NCI-H2196 treated with DMSO at 0.1 percent for 48 hours (cell line): ENCODE results near the gene BMF.

ENCODE experiments used
- DNase-seq: peaks from one replicate; lab custom pipeline; 2025; ENCODE audit not compliant: unreplicated experiment; lab: John Stamatoyannopoulos, UW

Gene BMF

DNA sequence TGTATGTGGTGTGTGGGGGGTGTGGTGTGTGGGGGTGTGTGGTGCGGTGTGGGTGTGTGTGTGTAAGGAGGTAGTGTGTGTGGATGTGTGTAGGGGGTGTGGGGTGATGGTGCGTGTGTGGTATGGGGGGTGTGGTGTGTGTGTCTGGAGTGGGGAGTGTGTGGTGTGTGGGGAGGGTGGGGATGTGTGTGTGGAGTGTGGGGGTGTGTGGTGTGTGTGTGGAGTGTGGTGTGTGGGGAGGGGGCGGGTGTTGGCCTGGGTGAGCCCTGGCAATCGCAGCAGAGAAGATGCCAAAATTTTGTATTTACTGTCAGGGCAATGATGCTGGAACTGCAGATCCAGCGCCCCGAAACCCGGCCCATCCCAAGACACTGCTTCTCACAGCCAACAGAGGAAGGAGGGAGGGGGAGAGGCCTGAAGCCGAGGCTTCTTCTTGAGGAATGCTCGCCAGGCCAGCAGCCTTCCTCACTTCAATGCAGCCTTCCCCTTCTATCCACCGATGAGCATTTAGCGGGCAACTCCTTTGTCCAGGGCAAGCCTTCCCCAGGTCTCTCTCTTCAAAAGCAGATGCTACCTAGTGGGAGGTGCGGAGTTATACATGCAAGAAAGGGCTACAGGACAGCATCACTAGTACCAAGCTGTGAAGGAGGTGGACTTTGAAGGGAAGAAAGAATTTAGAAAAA, 57.8 kb downstream of the BMF start:
- no peak for DNase-seq

GRCh38 chr15:40048926-40049475, 59.7 kb downstream of the BMF start:
- no peak for DNase-seq

DNA sequence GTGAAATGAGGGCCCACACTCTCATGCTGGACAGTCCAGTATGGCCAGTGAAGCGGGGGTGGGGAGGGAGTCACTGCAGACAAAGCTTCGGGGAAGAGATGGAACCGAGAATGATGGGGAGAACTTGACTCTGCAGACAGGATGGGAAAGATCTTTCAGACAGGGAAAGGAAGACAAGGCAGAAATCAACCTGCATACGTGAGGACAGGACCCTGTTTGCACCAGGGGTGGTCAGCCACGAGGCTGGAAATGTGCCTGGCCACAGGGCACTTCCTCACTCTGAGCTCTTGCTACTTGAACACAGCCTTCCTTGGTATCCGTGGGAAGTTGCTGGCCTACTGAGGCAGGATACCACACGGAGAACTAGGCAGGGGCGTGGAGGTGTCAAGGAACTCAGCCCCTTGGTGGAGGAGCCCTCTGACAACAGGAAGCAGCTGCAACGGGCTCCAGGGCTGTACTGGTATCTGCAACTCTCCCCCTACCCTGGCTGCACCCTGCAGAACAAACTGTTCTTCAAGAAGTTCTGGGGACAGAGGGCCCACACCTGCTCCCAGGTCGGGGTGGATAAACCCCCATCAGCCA, 60.4 kb downstream of the BMF start:
- no peak for DNase-seq

- no peak for DNase-seq
These were observed 61.1 kb downstream of the BMF start for GRCh38 chr15:40047415-40048210.

DNA sequence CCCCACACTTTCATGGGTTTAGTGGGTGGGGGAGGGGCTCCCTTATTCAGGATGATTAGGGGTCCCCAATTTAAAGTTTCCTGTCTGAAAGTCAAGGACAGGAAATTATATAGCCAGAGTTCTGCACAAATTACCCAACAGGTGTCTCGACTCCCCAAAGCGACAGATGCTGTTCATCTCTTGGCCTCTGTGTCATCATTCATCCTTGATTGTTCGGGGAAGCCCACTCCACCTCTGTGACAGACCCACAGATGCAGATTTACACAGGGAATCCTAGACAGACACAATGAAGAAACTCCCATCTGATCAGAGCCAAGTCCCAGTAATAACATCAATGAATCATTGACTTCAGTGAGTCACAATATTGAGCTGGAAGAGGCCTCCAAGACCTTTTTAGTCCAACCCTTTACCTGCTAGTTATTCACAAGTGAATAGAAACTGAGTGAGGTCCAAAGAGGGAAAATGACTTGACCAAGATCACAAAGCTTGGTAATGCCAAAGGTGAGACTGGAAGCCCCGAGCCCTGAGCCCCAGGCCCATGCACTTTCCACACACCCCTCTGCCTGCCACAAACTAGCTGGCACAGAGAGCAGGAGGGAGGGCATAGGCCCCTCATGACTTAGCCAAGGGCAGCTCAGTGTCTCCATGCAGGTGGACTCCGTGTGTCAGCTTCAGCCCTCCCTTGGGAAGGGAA, 61.8 kb downstream of the BMF start:
- no peak for DNase-seq

- DNase-seq = no peak
These were observed 63.0 kb downstream of the BMF start for GRCh38 chr15:40045572-40046217.

DNA sequence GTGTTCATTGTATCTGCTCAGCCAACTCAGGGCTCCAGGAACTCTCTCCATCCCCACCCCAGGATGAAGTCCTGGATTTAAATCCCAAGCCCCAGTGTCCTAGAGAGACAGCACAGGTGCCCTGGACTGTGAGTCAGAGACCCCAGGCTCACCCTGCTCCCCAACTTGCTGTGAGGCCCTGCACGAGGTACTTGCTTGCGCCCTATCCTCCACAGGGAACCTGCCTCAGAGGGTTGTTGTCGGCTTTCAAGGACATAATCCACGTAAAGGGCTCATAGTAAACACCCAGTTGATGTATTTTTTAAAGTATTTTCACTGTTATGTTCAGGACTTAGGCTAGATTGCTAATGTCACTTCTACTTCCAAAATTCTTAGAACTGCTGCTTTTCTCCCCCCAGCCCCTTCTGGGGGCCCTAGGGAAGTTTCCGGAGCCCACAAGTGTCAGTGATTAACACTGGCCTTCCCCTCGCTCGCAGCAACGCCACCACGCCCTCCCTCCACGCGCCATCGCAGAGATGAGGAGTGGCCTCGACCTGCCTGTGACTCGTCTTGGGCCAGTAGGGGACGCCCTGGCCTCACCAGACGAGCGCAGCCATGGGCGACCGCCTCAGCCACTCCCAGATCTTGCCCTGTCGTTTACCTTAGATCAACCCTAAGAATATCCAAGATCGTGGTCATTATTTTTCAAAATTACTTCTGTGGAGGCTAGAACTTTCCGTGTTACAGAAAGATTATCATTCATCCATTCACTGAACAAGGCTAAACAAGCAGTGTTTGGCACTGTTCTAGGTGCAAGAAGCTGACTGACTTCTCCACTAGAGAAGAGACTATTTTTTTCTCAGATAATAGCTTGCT, 63.7 kb downstream of the BMF start:
- DNase-seq = peak; percentile 21

GRCh38 chr15:40043927-40044716, 64.6 kb downstream of the BMF start:
- DNase-seq = no peak

GRCh38 chr15:40042791-40043320, 65.8 kb downstream of the BMF start:
- DNase-seq = no peak

DNA sequence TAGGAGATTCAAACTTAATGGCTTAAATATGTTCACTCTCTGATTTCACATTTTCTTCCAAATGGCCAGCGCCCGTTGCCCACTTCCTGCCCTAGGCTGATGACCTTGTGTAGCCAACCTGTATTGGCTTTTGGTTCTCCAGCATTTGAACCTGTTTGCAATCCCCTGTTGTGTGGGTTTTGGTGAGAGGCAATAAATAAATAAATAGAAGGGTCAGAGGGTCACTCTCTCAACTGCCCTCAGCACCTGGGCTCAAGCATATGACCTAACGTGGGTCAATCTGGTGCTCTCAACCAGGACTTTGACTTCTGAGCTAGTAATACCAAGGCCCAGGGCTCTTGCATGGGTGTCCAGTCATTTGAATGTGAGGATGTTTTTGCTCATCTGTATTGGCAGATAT, 67.9 kb downstream of the BMF start:
- DNase-seq = no peak

GRCh38 chr15:40040293-40040635, 68.4 kb downstream of the BMF start:
- DNase-seq = no peak

GRCh38 chr15:40038638-40039543, 69.8 kb downstream of the BMF start, which contains the start of gene SRP14:
TSS of gene SRP14 (minus strand) at chr15:40039181. CDS start at chr15:40039116, 65 bp downstream.
- peak; percentile 56 for DNase-seq

DNA sequence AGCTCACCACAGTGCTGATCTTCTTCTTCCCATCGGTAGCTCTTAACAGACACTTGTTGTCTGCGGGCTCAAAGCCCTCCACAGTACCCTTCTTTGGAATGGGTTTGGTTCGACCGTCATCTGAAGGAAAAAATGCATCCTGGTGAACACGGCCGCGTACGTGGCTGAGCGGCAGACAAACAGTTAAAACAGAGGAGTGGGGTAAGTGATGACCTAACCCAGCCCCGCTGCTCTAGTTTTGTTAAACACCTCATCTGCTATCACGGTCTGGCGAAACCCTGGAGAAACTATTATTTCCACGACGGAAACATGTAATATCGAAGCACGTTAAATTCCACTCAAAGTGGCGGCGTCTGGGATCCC, 70.4 kb downstream of the BMF start:
- no peak for DNase-seq
